ENCODE data around the gene UST.
"Not testable (repeated sequence)": the region's sequence is repeated elsewhere in the genome, so short reads cannot be mapped to it uniquely, and the experiment has no call there.

Gene UST

GRCh38 chr6:148771896-148772554 is 25.2 kb downstream of the UST start:
- ChIA-PET POLR2A (no interaction called here), CTCF (interaction anchor here (0.7 kb wide), 1 partner anchor 24 kb away, joined by 3 read pairs; no protein-coding TSS in a partner anchor)
- DNase-seq (ENCODE audit: extremely low spot score): no peak
- TF ChIP-seq, protein P1, sequence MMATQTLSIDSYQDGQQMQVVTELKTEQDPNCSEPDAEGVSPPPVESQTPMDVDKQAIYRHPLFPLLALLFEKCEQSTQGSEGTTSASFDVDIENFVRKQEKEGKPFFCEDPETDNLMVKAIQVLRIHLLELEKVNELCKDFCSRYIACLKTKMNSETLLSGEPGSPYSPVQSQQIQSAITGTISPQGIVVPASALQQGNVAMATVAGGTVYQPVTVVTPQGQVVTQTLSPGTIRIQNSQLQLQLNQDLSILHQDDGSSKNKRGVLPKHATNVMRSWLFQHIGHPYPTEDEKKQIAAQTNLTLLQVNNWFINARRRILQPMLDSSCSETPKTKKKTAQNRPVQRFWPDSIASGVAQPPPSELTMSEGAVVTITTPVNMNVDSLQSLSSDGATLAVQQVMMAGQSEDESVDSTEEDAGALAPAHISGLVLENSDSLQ (IDR thresholded peaks at IDR 0.05): no peak
- no peak for TF ChIP-seq ELF4 (IDR thresholded peaks at IDR 0.05)
- TF ChIP-seq SUZ12 (IDR thresholded peaks at IDR 0.05): no peak
- TF ChIP-seq TARDBP (IDR thresholded peaks at IDR 0.05): no peak
- no peak for TF ChIP-seq BHLHE40 (IDR thresholded peaks at IDR 0.05; ENCODE audit: borderline replicate concordance)
- no peak for TF ChIP-seq FOXA1 (IDR thresholded peaks at IDR 0.05)
- no peak for TF ChIP-seq FOXM1 (IDR thresholded peaks at IDR 0.05; ENCODE audit: borderline replicate concordance)

DNA sequence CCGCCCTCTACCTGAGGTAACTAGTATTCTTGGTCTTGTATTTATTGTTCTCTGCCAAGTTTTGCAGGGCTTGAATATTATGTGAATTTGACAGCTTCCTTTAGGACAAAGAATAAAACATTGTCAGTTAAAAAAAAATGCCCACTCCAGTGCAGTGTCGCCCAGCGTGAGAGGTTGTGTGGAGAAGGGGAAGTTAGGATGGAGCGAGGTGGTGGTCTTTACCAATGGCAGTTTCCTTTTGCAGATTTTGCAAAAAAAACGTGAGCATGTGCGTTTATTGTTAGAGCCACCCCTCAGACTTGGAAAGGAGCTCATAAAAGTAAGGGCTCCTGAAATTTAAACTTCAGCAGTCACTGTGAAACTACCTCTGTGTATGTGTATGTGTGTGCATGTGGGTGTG is 28.3 kb downstream of the UST start:
- ChIA-PET CTCF (no interaction called here), POLR2A (no interaction called here)
- no peak for DNase-seq (ENCODE audit: extremely low spot score)
- TF ChIP-seq SP1 (IDR thresholded peaks at IDR 0.05) (no peak), CTBP1 (IDR thresholded peaks at IDR 0.05; ENCODE audit: borderline replicate concordance) (no peak), FOXK2 (IDR thresholded peaks at IDR 0.05) (no peak)

DNA sequence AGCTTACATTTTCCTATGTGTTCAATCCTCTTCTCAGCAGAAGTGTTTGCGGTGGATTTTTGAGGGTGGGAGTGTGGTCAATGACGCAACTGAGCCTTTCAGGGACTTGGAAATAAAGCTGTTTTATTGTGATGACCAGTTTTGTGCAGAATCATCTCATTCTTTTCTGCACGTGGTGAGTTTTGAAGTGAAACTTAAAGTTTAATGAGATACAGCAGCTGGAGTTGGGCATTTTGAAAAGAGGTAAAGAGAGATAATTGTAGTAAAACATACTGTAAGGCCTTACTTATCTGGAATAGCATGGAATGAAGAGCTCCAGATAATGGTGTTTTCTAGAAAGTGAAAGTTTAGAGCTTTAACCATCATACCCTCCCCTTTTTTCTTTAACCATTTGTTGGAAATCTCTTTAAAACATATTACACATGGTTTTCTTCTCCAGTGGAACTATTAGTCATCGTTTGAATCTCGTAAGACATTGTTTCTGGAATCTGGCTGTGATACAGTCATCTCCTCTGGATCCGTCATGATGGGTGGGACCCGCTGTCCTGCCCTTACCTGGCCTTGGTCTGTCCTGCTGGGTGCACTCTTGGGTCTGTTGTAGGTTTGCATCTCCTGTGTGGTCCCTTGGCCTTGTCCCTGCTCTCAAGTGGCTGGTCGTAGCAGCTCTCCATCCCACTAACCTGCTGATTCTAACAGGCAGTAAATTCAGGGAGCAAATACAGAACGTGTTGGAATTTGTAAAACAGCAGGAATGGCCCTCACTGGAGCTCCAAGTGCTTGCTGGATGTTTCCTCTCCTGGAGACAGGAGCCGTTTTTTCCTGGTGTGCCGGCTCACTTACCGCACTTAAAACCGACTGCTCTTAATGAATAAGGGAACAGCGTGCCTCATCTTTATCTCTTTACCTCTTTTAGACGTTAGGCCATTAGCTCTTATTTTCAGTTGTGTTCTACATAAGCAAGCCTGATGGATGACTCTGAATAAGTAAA is 29.8 kb downstream of the UST start:
- POLR2A ChIA-PET: no interaction called here
- CTCF ChIA-PET: no interaction called here
- no peak for DNase-seq (ENCODE audit: extremely low spot score)
- TF ChIP-seq ELF4 (IDR thresholded peaks at IDR 0.05) (no peak), ARNT (IDR thresholded peaks at IDR 0.05) (no peak), ZNF384 (IDR thresholded peaks at IDR 0.05) (no peak), FOXA1 (IDR thresholded peaks at IDR 0.05) (no peak), SUZ12 (IDR thresholded peaks at IDR 0.05) (no peak), BHLHE40 (IDR thresholded peaks at IDR 0.05; ENCODE audit: borderline replicate concordance) (no peak), FOXK2 (IDR thresholded peaks at IDR 0.05) (no peak), NFRKB (IDR thresholded peaks at IDR 0.05) (no peak), LEF1 (IDR thresholded peaks at IDR 0.05; ENCODE audit: borderline replicate concordance) (no peak), TARDBP (IDR thresholded peaks at IDR 0.05) (no peak), CTBP1 (IDR thresholded peaks at IDR 0.05; ENCODE audit: borderline replicate concordance) (no peak), FOXM1 (IDR thresholded peaks at IDR 0.05; ENCODE audit: borderline replicate concordance) (no peak), L3MBTL2 (conservative IDR thresholded peaks at IDR 0.05) (no peak), SP1 (IDR thresholded peaks at IDR 0.05) (no peak), HDGF (IDR thresholded peaks at IDR 0.05; ENCODE audit: borderline replicate concordance) (no peak)
- TF ChIP-seq, protein P1 (IDR thresholded peaks at IDR 0.05): no peak

DNA sequence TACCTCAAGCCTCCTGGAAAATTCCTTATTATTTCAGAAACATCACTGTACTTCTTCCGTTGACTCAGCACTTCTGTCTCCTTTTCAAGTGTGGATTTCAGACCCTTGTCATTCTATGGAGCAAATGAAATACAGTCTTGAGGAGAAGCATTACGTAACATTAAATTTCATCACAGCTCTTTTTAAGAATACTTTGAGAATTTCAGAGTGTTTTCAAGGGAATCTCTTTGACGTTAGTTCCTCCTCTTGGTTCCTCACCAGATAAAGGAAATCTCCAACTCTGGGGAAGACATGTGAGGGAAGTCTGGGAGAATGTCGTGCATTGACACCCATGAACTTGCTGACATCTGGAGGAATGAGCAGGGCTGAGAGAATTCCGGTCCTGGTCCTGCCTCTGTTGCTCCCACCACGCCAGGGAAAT is 32.3 kb downstream of the UST start:
- ChIA-PET CTCF (no interaction called here), POLR2A (no interaction called here)
- no peak for DNase-seq (ENCODE audit: extremely low spot score)
- no peak for TF ChIP-seq ZNF384 (IDR thresholded peaks at IDR 0.05)
- no peak for TF ChIP-seq HDGF (IDR thresholded peaks at IDR 0.05; ENCODE audit: borderline replicate concordance)

GRCh38 chr6:148780423-148780822 is 33.6 kb downstream of the UST start:
- POLR2A ChIA-PET; DNase-seq (ENCODE audit: extremely low spot score); CTCF ChIA-PET: not testable (repeated sequence)

- DNase-seq (ENCODE audit: extremely low spot score): no peak
- no peak for TF ChIP-seq SP1 (IDR thresholded peaks at IDR 0.05)
- TF ChIP-seq LEF1 (IDR thresholded peaks at IDR 0.05; ENCODE audit: borderline replicate concordance): no peak
- TF ChIP-seq ARNT (IDR thresholded peaks at IDR 0.05): no peak
- no peak for TF ChIP-seq ELF4 (IDR thresholded peaks at IDR 0.05)
- TF ChIP-seq, protein P1 (IDR thresholded peaks at IDR 0.05): no peak
- TF ChIP-seq TARDBP (IDR thresholded peaks at IDR 0.05): no peak
- no peak for TF ChIP-seq BHLHE40 (IDR thresholded peaks at IDR 0.05; ENCODE audit: borderline replicate concordance)
- TF ChIP-seq HDGF (IDR thresholded peaks at IDR 0.05; ENCODE audit: borderline replicate concordance): no peak
- TF ChIP-seq FOXM1 (IDR thresholded peaks at IDR 0.05; ENCODE audit: borderline replicate concordance): no peak
- ChIA-PET POLR2A (no interaction called here), CTCF (no interaction called here)
Measured at GRCh38 chr6:148780918-148781436, 34.1 kb downstream of the UST start.

DNA sequence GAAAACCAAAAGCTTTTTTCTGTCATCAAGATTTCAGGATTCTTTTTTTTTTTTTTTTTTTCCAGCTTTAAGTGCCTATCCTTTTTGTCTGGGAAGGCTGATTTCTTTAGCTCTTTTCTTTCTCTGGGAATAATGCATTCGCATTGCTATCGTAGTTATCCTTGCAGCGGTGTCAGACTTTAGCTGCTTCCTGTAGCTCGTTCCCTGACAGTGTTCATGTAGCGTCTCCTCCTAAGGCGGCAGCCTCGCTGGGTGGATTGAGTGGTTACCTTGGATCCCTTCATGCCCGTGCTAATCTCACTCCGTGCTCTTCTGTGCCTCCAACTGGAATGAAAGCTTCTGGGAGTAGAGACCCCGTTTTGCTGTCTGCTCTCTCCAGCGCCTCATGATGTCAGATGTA is 43.1 kb downstream of the UST start:
- ChIA-PET CTCF (no interaction called here), POLR2A (no interaction called here)
- no peak for TF ChIP-seq ARNT (IDR thresholded peaks at IDR 0.05)
- TF ChIP-seq LEF1 (IDR thresholded peaks at IDR 0.05; ENCODE audit: borderline replicate concordance): no peak
- TF ChIP-seq L3MBTL2 (conservative IDR thresholded peaks at IDR 0.05): no peak
- no peak for TF ChIP-seq HDGF (IDR thresholded peaks at IDR 0.05; ENCODE audit: borderline replicate concordance)
- TF ChIP-seq ELF4 (IDR thresholded peaks at IDR 0.05): no peak
- TF ChIP-seq, protein P1 (IDR thresholded peaks at IDR 0.05): no peak
- TF ChIP-seq BHLHE40 (IDR thresholded peaks at IDR 0.05; ENCODE audit: borderline replicate concordance): no peak
- no peak for TF ChIP-seq FOXK2 (IDR thresholded peaks at IDR 0.05)
- no peak for TF ChIP-seq FOXM1 (IDR thresholded peaks at IDR 0.05; ENCODE audit: borderline replicate concordance)
- no peak for TF ChIP-seq NFRKB (IDR thresholded peaks at IDR 0.05)
- no peak for TF ChIP-seq SUZ12 (IDR thresholded peaks at IDR 0.05)
- no peak for TF ChIP-seq CTBP1 (IDR thresholded peaks at IDR 0.05; ENCODE audit: borderline replicate concordance)
- TF ChIP-seq TARDBP (IDR thresholded peaks at IDR 0.05): no peak
- TF ChIP-seq SP1 (IDR thresholded peaks at IDR 0.05): no peak
- TF ChIP-seq FOXA1 (IDR thresholded peaks at IDR 0.05): no peak
- no peak for DNase-seq (ENCODE audit: extremely low spot score)
